ENCODE data around the gene ADIG.
A peak's percentile ranks its signal among the peaks of the same experiment; 100 is the strongest.
"Not testable (repeated sequence)": the region's sequence is repeated elsewhere in the genome, so short reads cannot be mapped to it uniquely, and the experiment has no call there.

Gene ADIG

DNA sequence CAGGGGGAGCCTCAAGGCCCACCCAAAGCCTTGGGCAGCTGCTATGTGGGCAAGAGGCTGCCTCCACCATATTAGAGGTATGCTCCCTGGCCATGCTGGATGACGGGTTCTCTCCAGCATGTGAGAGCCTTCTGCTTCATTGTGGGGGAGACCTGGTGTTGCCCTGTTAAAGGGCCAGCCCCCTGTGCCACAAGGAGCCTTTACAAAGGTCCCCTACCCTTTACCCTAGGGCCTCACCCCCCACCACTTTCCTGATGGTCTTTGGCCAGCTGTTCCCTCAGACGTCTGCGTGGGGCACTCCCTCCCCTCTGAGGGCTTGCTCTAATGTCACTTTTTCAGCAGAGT lies 5.2 kb downstream of the ADIG start:
- peaks cover 3% of the 10 kb centered on the region for H3K27me3 Mint-ChIP-seq
- H3K27ac Mint-ChIP-seq, result no peak overlapping the region
- no peaks in the 10 kb centered on the region for H3K4me1 Mint-ChIP-seq (ENCODE audit: low read depth)
- H3K36me3 Mint-ChIP-seq, result no peaks in the 10 kb centered on the region
- H3K4me3 Mint-ChIP-seq, result no peak overlapping the region
- no peaks in the 10 kb centered on the region for H3K9me3 Mint-ChIP-seq (ENCODE audit: low read depth)

DNA sequence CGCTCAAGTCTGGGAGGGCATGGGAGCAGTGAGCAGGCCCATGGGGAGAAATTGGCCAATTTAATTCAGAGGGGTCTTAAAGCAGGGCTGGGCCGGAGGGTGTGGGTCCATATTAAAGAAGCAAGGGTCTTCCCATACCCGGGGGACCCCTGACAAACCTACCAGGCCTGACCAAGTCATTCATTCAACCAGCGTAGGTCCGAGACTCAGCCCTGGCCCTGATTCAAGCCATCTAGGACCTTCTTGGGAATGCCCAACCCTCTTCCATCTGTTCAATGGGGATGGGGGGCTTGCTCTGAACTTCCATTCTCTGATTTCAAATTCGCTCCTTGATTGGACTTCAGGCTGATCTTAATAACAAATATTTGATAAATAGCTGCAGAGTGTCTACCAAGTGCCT lies 7.3 kb downstream of the ADIG start:
- no peaks in the 10 kb centered on the region for H3K9me3 Mint-ChIP-seq (ENCODE audit: low read depth)
- H3K36me3 Mint-ChIP-seq, result no peaks in the 10 kb centered on the region
- H3K27me3 Mint-ChIP-seq, result peaks cover 3% of the 10 kb centered on the region
- no peak overlapping the region for H3K27ac Mint-ChIP-seq
- no peak overlapping the region for H3K4me3 Mint-ChIP-seq
- no peaks in the 10 kb centered on the region for H3K4me1 Mint-ChIP-seq (ENCODE audit: low read depth)

DNA sequence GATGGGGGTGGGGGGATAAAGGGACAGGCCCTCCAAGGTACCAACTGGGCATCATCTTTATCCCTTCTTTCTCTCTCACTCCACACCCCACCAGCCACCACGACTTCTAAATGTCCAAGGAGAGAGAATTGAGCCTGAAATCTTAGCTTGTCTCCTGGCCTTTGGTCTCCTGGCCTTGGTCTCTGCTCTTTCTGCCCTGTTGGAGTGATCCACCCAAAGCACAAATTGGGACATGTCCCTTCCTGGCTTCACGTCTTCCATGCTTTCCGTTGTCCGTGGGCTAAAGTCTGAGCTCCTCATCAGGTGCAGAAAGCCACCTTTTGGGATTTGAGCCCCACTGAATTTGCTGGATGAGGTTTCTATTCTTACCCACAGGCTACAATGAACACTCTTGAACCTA lies 8.4 kb downstream of the ADIG start:
- peaks cover 3% of the 10 kb centered on the region for H3K27me3 Mint-ChIP-seq
- no peaks in the 10 kb centered on the region for H3K36me3 Mint-ChIP-seq

DNA sequence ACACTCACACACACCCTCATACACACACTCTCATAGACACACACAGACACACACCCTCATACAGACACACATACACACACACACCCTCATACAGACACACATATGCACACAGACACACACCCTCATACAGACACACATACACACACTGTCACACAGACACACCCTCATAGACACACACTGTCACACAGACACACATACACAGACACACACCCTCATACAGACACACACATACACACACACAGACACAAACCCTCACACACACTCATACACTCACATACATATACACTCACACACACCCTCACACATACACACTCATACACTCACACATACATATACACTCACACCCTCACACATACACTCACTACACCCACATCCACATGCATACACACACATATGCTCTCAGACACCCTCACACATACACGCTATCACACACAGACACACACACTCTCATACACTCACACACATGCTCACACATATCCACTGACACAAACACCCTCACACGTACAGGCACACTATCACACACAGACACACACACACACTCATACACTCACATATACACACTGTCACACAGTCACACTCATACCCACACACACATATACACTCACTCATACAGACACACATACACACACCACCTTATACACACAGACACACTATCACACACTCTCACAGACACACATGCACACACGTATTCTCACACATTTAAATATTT lies 9.1 kb downstream of the ADIG start:
- Mint-ChIP-seq H3K36me3 (no peaks in the 10 kb centered on the region), H3K27me3 (peaks cover 3% of the 10 kb centered on the region), H3K9me3 (ENCODE audit: low read depth) (no peaks in the 10 kb centered on the region), H3K27ac (no peak overlapping the region), H3K4me1 (ENCODE audit: low read depth) (no peaks in the 10 kb centered on the region), H3K4me3 (no peak overlapping the region)

More for the DNA sequence above, 8.4 kb downstream of the ADIG start:
- Mint-ChIP-seq H3K4me3 (no peak overlapping the region), H3K4me1 (ENCODE audit: low read depth) (no peaks in the 10 kb centered on the region), H3K27ac (no peak overlapping the region), H3K9me3 (ENCODE audit: low read depth) (no peaks in the 10 kb centered on the region)

DNA sequence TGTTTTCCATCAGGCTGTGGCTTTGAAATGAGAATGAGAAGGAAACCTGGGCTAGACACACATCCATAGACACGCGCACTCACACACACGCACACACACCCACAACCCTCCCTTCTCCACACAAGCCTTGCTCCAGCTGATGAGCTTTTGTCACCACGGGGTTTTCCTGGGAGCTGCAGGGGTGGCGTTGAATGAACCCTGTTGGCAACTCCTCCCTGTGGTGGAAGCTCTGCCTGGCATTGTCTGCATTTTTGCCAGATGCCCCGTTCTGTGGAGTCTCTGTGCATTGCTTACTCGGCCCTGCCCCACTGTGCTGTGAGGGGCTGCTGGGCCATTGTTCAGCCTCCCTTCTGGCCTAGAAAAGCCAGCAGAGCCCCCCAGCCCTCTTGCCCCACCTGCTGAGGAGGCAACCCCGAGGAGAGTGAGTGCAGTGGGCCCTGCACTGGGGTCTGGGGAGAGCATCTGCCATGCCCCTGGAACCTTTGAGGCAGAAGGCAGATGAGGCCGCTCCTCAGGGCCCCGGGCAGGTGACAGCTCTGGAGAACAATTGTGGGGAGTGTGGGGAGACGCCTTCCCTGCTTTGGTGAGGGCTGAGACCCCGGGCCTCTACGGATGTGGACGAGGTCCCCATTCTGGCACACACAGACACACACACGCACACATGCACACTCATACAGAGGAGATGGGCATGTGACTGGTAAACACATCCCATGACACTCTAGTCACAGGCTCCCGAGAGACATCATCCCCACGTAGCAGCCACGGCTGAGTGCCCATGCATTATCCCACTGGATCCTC lies 9.9 kb downstream of the ADIG start:
- Mint-ChIP-seq H3K36me3 (no peaks in the 10 kb centered on the region), H3K4me3 (no peak overlapping the region)

DNA sequence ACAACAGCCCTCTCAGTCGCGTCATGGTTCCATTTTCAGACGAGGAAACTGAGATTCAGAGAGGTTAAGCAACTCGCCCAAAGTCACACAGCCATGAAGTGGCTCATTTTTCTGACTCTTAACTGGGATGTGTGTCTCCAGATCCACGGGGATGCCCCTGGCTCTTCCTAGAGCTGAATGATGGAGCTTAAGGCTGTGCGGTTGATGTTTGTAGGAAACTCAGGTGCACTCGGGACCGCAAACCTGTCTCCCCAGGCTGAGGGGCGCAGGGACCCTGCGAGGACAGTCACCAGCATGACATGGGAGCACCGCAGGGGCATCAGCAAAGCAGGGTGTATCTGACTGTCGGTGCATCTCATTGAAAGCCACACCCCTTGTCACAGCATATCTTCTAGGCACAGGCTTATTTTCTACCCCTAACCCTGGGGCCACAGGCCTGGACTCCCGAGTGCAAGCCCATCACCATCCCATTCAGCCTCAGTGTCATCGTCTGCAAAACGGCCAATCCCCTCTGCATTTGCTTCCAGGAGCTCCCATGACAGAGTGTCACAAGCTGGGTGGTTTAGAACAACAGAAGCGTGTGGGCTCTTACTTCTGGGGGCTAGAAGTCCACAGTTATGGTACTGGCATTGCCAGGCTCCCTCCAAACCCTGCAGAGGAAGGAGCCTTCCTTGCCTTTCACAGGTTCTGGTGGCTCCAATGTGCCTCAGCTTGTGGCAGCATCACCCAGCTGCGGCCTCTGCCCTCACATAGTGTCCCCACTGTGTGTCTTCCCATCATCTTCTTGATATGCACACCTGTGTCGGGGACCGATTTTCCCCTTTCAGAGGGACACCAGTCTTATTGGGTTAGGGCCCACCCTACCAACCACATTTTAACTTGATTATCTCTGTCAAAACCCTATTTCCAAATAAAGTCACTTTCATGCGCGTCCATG lies 10.7 kb downstream of the ADIG start:
- Mint-ChIP-seq H3K27me3 (peaks cover 2% of the 10 kb centered on the region), H3K36me3 (no peaks in the 10 kb centered on the region)

More for the DNA sequence above, 9.9 kb downstream of the ADIG start:
- Mint-ChIP-seq H3K4me1 (ENCODE audit: low read depth) (no peaks in the 10 kb centered on the region), H3K9me3 (ENCODE audit: low read depth) (no peaks in the 10 kb centered on the region), H3K27me3 (peaks cover 3% of the 10 kb centered on the region), H3K27ac (no peak overlapping the region)

DNA sequence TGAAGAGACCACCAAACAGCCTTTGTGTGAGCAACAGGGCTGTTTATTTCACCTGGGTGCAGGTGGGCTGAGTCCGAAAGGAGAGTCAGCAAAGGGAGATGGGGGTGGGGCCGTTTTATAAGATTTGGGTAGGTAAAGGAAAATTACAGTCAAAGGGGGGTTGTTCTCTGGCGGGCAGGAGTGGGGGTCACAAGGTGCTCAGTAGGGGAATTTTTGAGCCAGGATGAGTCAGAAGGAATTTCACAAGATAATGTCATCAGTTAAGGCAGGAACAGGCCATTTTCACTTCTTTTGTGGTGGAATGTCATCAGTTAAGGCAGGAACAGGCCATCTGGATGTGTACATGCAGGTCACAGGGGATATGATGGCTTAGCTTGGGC lies 11.4 kb downstream of the ADIG start:
- H3K27me3 Mint-ChIP-seq; H3K9me3 Mint-ChIP-seq (ENCODE audit: low read depth); H3K4me1 Mint-ChIP-seq (ENCODE audit: low read depth); H3K27ac Mint-ChIP-seq; H3K4me3 Mint-ChIP-seq; H3K36me3 Mint-ChIP-seq: not testable (repeated sequence)

More for the DNA sequence above, 10.7 kb downstream of the ADIG start:
- Mint-ChIP-seq H3K27ac (no peak overlapping the region), H3K9me3 (ENCODE audit: low read depth) (no peaks in the 10 kb centered on the region), H3K4me3 (no peak overlapping the region), H3K4me1 (ENCODE audit: low read depth) (no peaks in the 10 kb centered on the region)

DNA sequence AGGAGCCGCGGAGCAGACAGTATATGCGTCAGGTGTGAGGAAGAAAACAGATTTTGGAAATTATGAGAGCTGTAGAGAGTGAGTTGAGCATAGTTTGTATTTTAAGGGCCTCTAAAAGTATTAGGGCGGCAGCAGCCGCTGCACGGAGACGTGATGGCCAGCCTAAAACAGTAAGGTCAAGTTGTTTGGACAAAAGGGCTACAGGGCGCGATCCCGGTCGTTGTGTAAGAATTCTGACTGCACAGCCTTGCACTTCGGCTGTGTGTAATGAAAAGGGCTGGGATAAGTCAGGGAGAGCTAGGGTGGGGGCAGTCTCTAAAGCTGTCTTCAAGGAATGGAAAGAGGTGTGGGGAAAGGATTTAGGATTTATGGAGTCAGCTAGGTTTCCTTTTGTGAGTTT lies 13.3 kb downstream of the ADIG start:
- not testable (repeated sequence) for H3K27me3 Mint-ChIP-seq; H3K27ac Mint-ChIP-seq; H3K9me3 Mint-ChIP-seq (ENCODE audit: low read depth); H3K4me1 Mint-ChIP-seq (ENCODE audit: low read depth); H3K4me3 Mint-ChIP-seq; H3K36me3 Mint-ChIP-seq

GRCh38 chr20:38595886-38596285 lies 14.9 kb downstream of the ADIG start:
- H3K36me3 Mint-ChIP-seq; H3K4me1 Mint-ChIP-seq (ENCODE audit: low read depth); H3K4me3 Mint-ChIP-seq; H3K27ac Mint-ChIP-seq; H3K27me3 Mint-ChIP-seq; H3K9me3 Mint-ChIP-seq (ENCODE audit: low read depth): not testable (repeated sequence)

- no peaks in the 10 kb centered on the region for H3K36me3 Mint-ChIP-seq
- H3K27me3 Mint-ChIP-seq, result peaks cover 27% of the 10 kb centered on the region
- peaks cover 11% of the 10 kb centered on the region for H3K4me1 Mint-ChIP-seq (ENCODE audit: low read depth)
- no peak overlapping the region for H3K27ac Mint-ChIP-seq
- no peak overlapping the region for H3K4me3 Mint-ChIP-seq
- H3K9me3 Mint-ChIP-seq (ENCODE audit: low read depth), result no peaks in the 10 kb centered on the region
Observed at GRCh38 chr20:38599410-38599882, 18.4 kb downstream of the ADIG start.

GRCh38 chr20:38600057-38600456 lies 19.1 kb downstream of the ADIG start:
- Mint-ChIP-seq H3K36me3 (no peaks in the 10 kb centered on the region), H3K4me1 (ENCODE audit: low read depth) (peaks cover 11% of the 10 kb centered on the region), H3K4me3 (no peak overlapping the region), H3K27me3 (peaks cover 28% of the 10 kb centered on the region), H3K9me3 (ENCODE audit: low read depth) (no peaks in the 10 kb centered on the region), H3K27ac (no peak overlapping the region)

GRCh38 chr20:38601216-38602184 lies 20.5 kb downstream of the ADIG start, which contains the start of gene ARHGAP40:
Gene ARHGAP40, plus strand, starts transcription at chr20:38601809.
- Mint-ChIP-seq H3K9me3 (ENCODE audit: low read depth) (no peaks in the 10 kb centered on the region), H3K4me3 (peak within 1 kb of the TSS; percentile 58), H3K27me3 (peaks cover 30% of the 10 kb centered on the region), H3K27ac (no peak within 1 kb of the TSS), H3K4me1 (ENCODE audit: low read depth) (peaks cover 11% of the 10 kb centered on the region), H3K36me3 (no peaks in the 10 kb centered on the region)

- Mint-ChIP-seq H3K27me3 (peaks cover 28% of the 10 kb centered on the region), H3K36me3 (no peaks in the 10 kb centered on the region), H3K9me3 (ENCODE audit: low read depth) (no peaks in the 10 kb centered on the region), H3K27ac (no peak overlapping the region), H3K4me1 (ENCODE audit: low read depth) (peaks cover 11% of the 10 kb centered on the region), H3K4me3 (peak overlapping the region; percentile 33)
Observed at GRCh38 chr20:38602185-38602581, 21.2 kb downstream of the ADIG start.

DNA sequence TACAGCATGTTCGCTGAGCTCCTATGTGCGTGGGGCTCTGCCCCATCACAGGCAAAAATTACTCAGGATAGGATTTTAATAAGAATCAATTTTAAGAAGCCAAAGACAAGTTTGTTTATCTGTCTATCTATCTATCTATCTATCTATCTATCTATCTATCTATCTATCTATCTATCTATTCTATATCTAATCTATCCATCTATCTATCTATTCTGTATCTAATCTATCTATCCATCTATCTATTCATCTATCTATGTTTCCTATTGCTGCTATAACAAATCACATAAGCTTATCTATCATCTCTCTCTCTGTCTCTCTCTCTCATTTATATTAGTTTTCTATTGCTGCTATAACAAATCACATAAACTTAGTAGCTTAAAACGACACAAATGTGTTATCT lies 22.3 kb downstream of the ADIG start:
- Mint-ChIP-seq H3K4me1 (ENCODE audit: low read depth) (peaks cover 11% of the 10 kb centered on the region), H3K27ac (no peak overlapping the region), H3K9me3 (ENCODE audit: low read depth) (no peaks in the 10 kb centered on the region), H3K4me3 (no peak overlapping the region), H3K36me3 (no peaks in the 10 kb centered on the region), H3K27me3 (peaks cover 32% of the 10 kb centered on the region)

Measured in activated naive CD8-positive, alpha-beta T cell (primary cell).